Progenitor cell of endocrine pancreas (in vitro differentiated cells): ENCODE results near the gene TULP1. TPM values are rescaled to one million over a fixed set of nuclear protein-coding genes. Genes with fewer than 3 reads are reported as not detected.

ENCODE experiments used
- DNase-seq: peaks from one replicate; pipeline ENCODE4 v3.0.0; 2021; ENCODE audit warnings: low spot score; ENCODE audit not compliant: unreplicated experiment
- H3K27ac Mint-ChIP-seq: 2 replicates; pipeline ENCODE4 v1.8.0; 2021; ENCODE audit warnings: mild to moderate bottlenecking, moderate library complexity, mixed read lengths
- H3K27me3 Mint-ChIP-seq: 2 replicates; pipeline ENCODE4 v1.8.0; 2021; ENCODE audit warnings: mixed read lengths
- H3K36me3 Mint-ChIP-seq: 2 replicates; pipeline ENCODE4 v1.8.0; 2022; ENCODE audit warnings: mixed read lengths; ENCODE audit not compliant: insufficient read depth
- H3K4me1 Mint-ChIP-seq: 2 replicates; pipeline ENCODE4 v1.8.0; 2021; ENCODE audit warnings: low read depth, mixed read lengths
- H3K4me3 Mint-ChIP-seq: 2 replicates; pipeline ENCODE4 v1.8.0; 2021; ENCODE audit warnings: low read depth, mild to moderate bottlenecking, moderate library complexity, mixed read lengths
- H3K9me3 Mint-ChIP-seq: 2 replicates; pipeline ENCODE4 v1.8.0; 2021; ENCODE audit warnings: low read depth, mixed read lengths
- CTCF ChIP-seq: fragments of 200-600 bp; sonication (generic); IDR thresholded peaks from one replicate; pipeline ENCODE4 v1.5.0; 2021; ENCODE audit warnings: antibody characterized with exemption, mild to moderate bottlenecking; ENCODE audit not compliant: unreplicated experiment
- total RNA-seq: library from RNA; stranded (reverse); gene quantifications from 2 replicates; pipeline ENCODE4 v1.2.1, GENCODE V29; 2021

The TULP1 gene
- total RNA-seq, 1 donor from 2014 or later: 0.22 TPM

GRCh38 chr6:35477028-35477427 lies 35.7 kb downstream of the TULP1 start:
- Mint-ChIP-seq H3K27me3 (no peaks in the 10 kb centered on the region), H3K4me3 (no peak overlapping the region), H3K9me3 (no peaks in the 10 kb centered on the region), H3K27ac (no peak overlapping the region), H3K36me3 (peaks cover 14% of the 10 kb centered on the region), H3K4me1 (peaks cover 8% of the 10 kb centered on the region)
- no peak for DNase-seq
- TF ChIP-seq CTCF: no peak

- Mint-ChIP-seq H3K27me3 (no peaks in the 10 kb centered on the region), H3K4me1 (peaks cover 7% of the 10 kb centered on the region), H3K36me3 (peaks cover 11% of the 10 kb centered on the region), H3K4me3 (no peak overlapping the region), H3K27ac (no peak overlapping the region), H3K9me3 (no peaks in the 10 kb centered on the region)
- TF ChIP-seq CTCF: no peak
- DNase-seq: no peak
Measured at GRCh38 chr6:35476004-35476403, 36.7 kb downstream of the TULP1 start.

- peaks cover 9% of the 10 kb centered on the region for H3K4me1 Mint-ChIP-seq
- no peaks in the 10 kb centered on the region for H3K27me3 Mint-ChIP-seq
- TF ChIP-seq CTCF: no peak
- H3K4me3 Mint-ChIP-seq: no peak overlapping the region
- no peak for DNase-seq
- peaks cover 12% of the 10 kb centered on the region for H3K36me3 Mint-ChIP-seq
- no peak overlapping the region for H3K27ac Mint-ChIP-seq
- no peaks in the 10 kb centered on the region for H3K9me3 Mint-ChIP-seq
Measured at GRCh38 chr6:35475573-35475972, 37.1 kb downstream of the TULP1 start.

- no peak for TF ChIP-seq CTCF
- DNase-seq: no peak
- Mint-ChIP-seq H3K9me3 (no peaks in the 10 kb centered on the region), H3K27ac (no peak overlapping the region), H3K27me3 (no peaks in the 10 kb centered on the region), H3K4me1 (peaks cover 14% of the 10 kb centered on the region), H3K36me3 (peaks cover 15% of the 10 kb centered on the region), H3K4me3 (no peak overlapping the region)
Measured at GRCh38 chr6:35474942-35475570, 37.6 kb downstream of the TULP1 start.

- no peak overlapping the region for H3K27ac Mint-ChIP-seq
- peaks cover 21% of the 10 kb centered on the region for H3K4me1 Mint-ChIP-seq
- DNase-seq: no peak
- TF ChIP-seq CTCF: no peak
- H3K9me3 Mint-ChIP-seq: no peaks in the 10 kb centered on the region
- H3K27me3 Mint-ChIP-seq: no peaks in the 10 kb centered on the region
- peaks cover 21% of the 10 kb centered on the region for H3K36me3 Mint-ChIP-seq
- H3K4me3 Mint-ChIP-seq: no peak overlapping the region
Measured at GRCh38 chr6:35474131-35474941, 38.4 kb downstream of the TULP1 start.
